Transverse colon (tissue), 4 donors: Measurements from ENCODE around the gene LDLRAP1.

ENCODE experiments used
- EP300 ChIP-seq: sonication (generic); formaldehyde crosslinking; IDR thresholded peaks from one replicate; pipeline ENCODE4 v1.6.1; 2017; ENCODE audit warnings: antibody characterized with exemption, low read depth
- POLR2AphosphoS5 ChIP-seq, 3 donors: sonication (generic); formaldehyde crosslinking; IDR thresholded peaks; one replicate each; pipeline ENCODE4 v1.6.1; 2016; ENCODE audit warnings: antibody characterized with exemption in 3 of 3
- TF ChIP-seq, protein P1 (sequence below), 5 experiments: fragments of 200-600 bp in 3 of 5; fragments of 450-650 bp in 2 of 5; sonication (generic) in 3 of 5; IDR thresholded peaks; 1 replicate in 2 of 5; 2 replicates in 3 of 5; pipeline ENCODE4 v1.5.1; 2016 to 2017; ENCODE audit warnings: antibody characterized with exemption in 5 of 5, inconsistent platforms in 3 of 5, mild to moderate bottlenecking in 2 of 5, moderate library complexity in 1 of 5

DNA sequence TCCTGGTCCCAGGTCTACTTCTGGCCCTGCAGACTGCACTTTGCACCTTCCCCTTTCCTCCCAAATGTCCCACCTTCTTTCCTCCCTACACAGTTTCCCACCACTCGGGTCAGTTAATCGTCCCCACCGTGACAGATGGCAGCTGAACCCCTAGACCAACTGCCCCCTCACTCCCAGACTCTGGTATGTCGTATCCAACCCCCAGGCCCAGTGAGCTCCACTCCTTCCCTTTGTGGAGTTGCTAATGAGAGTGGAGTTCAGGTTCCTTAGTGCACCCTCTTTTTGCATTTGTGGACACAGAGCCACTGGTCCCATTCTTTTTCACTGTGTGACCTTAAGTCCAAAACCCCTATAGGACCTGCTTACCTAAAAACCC, 75.0 kb downstream of the LDLRAP1 start:
- no peak for TF ChIP-seq EP300
- no peak for TF ChIP-seq POLR2AphosphoS5 (IDR thresholded peaks at IDR 0.05)
- TF ChIP-seq, protein P1, sequence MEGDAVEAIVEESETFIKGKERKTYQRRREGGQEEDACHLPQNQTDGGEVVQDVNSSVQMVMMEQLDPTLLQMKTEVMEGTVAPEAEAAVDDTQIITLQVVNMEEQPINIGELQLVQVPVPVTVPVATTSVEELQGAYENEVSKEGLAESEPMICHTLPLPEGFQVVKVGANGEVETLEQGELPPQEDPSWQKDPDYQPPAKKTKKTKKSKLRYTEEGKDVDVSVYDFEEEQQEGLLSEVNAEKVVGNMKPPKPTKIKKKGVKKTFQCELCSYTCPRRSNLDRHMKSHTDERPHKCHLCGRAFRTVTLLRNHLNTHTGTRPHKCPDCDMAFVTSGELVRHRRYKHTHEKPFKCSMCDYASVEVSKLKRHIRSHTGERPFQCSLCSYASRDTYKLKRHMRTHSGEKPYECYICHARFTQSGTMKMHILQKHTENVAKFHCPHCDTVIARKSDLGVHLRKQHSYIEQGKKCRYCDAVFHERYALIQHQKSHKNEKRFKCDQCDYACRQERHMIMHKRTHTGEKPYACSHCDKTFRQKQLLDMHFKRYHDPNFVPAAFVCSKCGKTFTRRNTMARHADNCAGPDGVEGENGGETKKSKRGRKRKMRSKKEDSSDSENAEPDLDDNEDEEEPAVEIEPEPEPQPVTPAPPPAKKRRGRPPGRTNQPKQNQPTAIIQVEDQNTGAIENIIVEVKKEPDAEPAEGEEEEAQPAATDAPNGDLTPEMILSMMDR (IDR thresholded peaks at IDR 0.05): no peak
